Tibial nerve (tissue), 4 donors: ENCODE measurements around the gene FBN2. TPM values are rescaled to one million over a fixed set of nuclear protein-coding genes. Genes with fewer than 3 reads are reported as not detected.

ENCODE experiments used
- DNase-seq, 2 donors: peaks; one replicate each; pipeline ENCODE4 v3.0.0-alpha.2; 2019; ENCODE audit warnings: low spot score in 2 of 2
- H3K27ac ChIP-seq, 4 donors: fragments of 200-600 bp; sonication (generic) in 3 of 4; one replicate each; pipeline ENCODE4 v1.5.1; 2017 to 2019; ENCODE audit warnings: mild to moderate bottlenecking in 1 of 4
- H3K27me3 ChIP-seq, 2 donors: fragments of 200-600 bp; sonication (generic) in 1 of 2; one replicate each; pipeline versions ENCODE4 v1.5.1 to v1.6.0; 2017 to 2019
- H3K36me3 ChIP-seq, 3 donors: fragments of 200-600 bp; sonication (generic); one replicate each; pipeline ENCODE4 v1.5.1; 2018 to 2019
- H3K4me1 ChIP-seq, 4 donors: fragments of 200-600 bp; sonication (generic) in 3 of 4; one replicate each; pipeline ENCODE4 v1.5.1; 2017 to 2019
- H3K4me3 ChIP-seq, 4 donors: fragments of 200-600 bp; sonication (generic) in 3 of 4; one replicate each; pipeline ENCODE4 v1.5.1; 2017 to 2019; ENCODE audit warnings: mild to moderate bottlenecking in 1 of 4, moderate library complexity in 1 of 4
- H3K9me3 ChIP-seq, 4 donors: fragments of 200-600 bp; sonication (generic) in 3 of 4; one replicate each; pipeline ENCODE4 v1.5.1; 2017 to 2019
- EP300 ChIP-seq, 2 donors: sonication (generic); formaldehyde crosslinking; IDR thresholded peaks; one replicate each; pipeline ENCODE4 v1.6.1; 2017; ENCODE audit warnings: antibody characterized with exemption in 2 of 2, mild to moderate bottlenecking in 1 of 2
- POLR2A ChIP-seq, 2 donors: fragments of 450-650 bp; IDR thresholded peaks; one replicate each; pipeline ENCODE4 v1.6.1; 2017; ENCODE audit warnings: antibody characterized with exemption in 2 of 2, mild to moderate bottlenecking in 2 of 2, moderate library complexity in 2 of 2
- whole genome bisulfite sequencing, 2 donors: methylation state at CpG; one replicate each; pipeline ENCODE4 v1.1.5; 2018; 5-methylcytosine and 5-hydroxymethylcytosine counted together
- total RNA-seq, 4 donors: library from RNA; depleted of rRNA; stranded (reverse); fragments of >200 nt; gene quantifications; one replicate each; pipeline ENCODE4 v1.1.0, GENCODE V29; 2016
- TF ChIP-seq, protein P1 (sequence below), 5 experiments: fragments of 200-600 bp in 3 of 5; fragments of 450-650 bp in 2 of 5; sonication (generic) in 3 of 5; IDR thresholded peaks; one replicate each; pipeline ENCODE4 v1.5.1; 2016 to 2019; ENCODE audit warnings: antibody characterized with exemption in 5 of 5, mild to moderate bottlenecking in 3 of 5, moderate library complexity in 2 of 5

The FBN2 gene
- total RNA-seq, 4 donors from 2014 or later: 1.2 to 6.3 (median 3.6) TPM

DNA sequence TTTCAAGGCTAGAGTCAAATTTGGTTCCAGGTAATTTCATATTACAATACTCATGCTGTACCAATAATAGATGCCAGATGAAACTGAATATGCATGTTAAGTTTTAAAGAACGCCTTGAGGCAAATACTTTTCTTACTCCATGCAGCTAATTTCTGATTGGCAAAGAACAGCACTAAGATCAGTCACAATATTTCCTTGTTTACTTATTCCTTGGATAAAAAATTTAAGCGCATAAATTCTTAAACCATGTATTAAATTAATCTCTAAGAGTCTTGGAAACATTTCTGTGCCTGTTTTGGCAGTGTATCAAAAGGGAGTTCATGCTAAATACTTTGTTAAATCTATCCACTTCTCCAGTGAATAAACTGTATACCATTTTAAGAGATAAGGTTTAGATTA is 281.0 kb downstream of the FBN2 start:
- Histone ChIP-seq H3K27me3 (no peaks in the 10 kb centered on the region), H3K36me3 (no peaks in the 10 kb centered on the region), H3K4me3 (no peak overlapping the region), H3K4me1 (peaks cover 0 to 4% (median 0%) of the 10 kb centered on the region in 4 donors), H3K9me3 (no peaks in the 10 kb centered on the region), H3K27ac (no peak overlapping the region)
- WGBS, 2 donors: 59 to 62% methylated on average over 2 of the region's 2 CpGs
- TF ChIP-seq POLR2A (IDR thresholded peaks at IDR 0.05) (no peak), EP300 (IDR thresholded peaks at IDR 0.05) (no peak)
- TF ChIP-seq, protein P1, sequence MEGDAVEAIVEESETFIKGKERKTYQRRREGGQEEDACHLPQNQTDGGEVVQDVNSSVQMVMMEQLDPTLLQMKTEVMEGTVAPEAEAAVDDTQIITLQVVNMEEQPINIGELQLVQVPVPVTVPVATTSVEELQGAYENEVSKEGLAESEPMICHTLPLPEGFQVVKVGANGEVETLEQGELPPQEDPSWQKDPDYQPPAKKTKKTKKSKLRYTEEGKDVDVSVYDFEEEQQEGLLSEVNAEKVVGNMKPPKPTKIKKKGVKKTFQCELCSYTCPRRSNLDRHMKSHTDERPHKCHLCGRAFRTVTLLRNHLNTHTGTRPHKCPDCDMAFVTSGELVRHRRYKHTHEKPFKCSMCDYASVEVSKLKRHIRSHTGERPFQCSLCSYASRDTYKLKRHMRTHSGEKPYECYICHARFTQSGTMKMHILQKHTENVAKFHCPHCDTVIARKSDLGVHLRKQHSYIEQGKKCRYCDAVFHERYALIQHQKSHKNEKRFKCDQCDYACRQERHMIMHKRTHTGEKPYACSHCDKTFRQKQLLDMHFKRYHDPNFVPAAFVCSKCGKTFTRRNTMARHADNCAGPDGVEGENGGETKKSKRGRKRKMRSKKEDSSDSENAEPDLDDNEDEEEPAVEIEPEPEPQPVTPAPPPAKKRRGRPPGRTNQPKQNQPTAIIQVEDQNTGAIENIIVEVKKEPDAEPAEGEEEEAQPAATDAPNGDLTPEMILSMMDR (IDR thresholded peaks at IDR 0.05): no peak
- DNase-seq: no peak

DNA sequence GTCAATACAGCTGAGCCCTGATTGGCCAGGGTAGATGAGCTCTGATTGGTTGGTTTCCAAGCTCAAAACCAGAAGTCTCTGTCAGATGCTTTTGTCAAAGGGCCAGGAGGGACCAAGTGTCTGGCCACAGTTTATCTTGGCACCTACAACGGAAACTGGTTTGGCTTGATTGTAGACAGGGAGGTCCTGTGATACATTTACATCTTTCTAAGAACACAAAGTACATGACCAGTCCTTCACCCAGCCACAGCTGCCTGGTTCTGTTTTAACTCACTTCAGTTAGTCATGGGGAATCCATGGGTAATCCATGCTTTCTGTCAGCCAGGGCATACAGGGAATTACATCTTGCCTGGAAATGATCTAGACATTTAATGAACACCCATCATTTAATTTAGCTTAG is 283.3 kb downstream of the FBN2 start:
- DNase-seq: no peak
- Histone ChIP-seq H3K4me3 (no peak overlapping the region), H3K27me3 (no peaks in the 10 kb centered on the region), H3K9me3 (no peaks in the 10 kb centered on the region), H3K4me1 (peaks cover 0 to 4% (median 0%) of the 10 kb centered on the region in 4 donors), H3K27ac (no peak overlapping the region), H3K36me3 (no peaks in the 10 kb centered on the region)
- WGBS, 2 donors: 67 to 79% methylated on average over 1 of the region's 1 CpG
- no peak for TF ChIP-seq EP300 (IDR thresholded peaks at IDR 0.05)
- TF ChIP-seq, protein P1 (IDR thresholded peaks at IDR 0.05): no peak
- TF ChIP-seq POLR2A (IDR thresholded peaks at IDR 0.05): no peak

DNA sequence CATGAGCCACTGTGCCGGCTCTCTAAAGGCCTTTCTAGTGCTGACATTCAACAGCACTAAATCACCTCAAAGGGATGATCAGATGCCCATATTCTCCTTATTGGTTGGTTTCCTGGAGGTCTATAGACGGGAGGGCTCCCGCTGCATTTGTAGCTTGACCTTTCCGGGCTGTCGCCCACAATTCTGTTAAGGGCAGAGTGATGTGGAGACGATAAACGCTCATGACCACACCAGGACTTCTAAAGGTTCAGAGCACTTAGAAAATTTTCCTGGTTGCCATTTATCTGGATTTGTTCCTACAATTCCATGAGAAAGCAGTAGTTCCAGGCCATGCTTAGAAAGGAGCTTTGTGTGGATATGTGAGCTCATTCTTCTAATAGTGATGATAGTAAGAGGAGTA is 284.2 kb downstream of the FBN2 start:
- no peaks in the 10 kb centered on the region for H3K36me3 ChIP-seq
- H3K9me3 ChIP-seq: no peaks in the 10 kb centered on the region
- TF ChIP-seq POLR2A (IDR thresholded peaks at IDR 0.05) (no peak), EP300 (IDR thresholded peaks at IDR 0.05) (no peak)
- TF ChIP-seq, protein P1 (IDR thresholded peaks at IDR 0.05): no peak
- DNase-seq: no peak
- WGBS, 2 donors: 96% methylated on average over 7 of the region's 7 CpGs
- H3K27me3 ChIP-seq: no peaks in the 10 kb centered on the region
- H3K4me3 ChIP-seq: no peak overlapping the region
- H3K27ac ChIP-seq: no peak overlapping the region
- H3K4me1 ChIP-seq: peaks cover 0 to 4% (median 0%) of the 10 kb centered on the region in 4 donors

DNA sequence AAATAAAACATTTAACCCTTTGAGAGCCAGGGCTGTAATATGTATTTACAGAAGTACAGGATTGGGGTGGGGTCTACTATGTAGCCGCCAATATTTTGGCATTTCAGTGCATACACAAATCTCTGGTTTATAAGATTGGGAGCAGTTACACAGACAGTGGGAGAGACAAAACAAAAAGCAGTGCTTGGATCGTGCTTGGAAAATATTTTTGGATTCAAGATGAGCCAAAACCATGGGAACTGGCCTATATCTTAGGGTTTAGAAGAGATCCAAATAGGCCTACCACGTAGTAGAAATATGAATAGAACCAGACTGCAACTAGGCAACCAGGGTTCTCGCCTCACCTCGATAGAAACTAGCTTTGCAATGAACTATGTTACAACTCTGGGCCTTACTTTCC is 284.9 kb downstream of the FBN2 start:
- TF ChIP-seq EP300 (IDR thresholded peaks at IDR 0.05) (no peak), POLR2A (IDR thresholded peaks at IDR 0.05) (no peak)
- TF ChIP-seq, protein P1 (IDR thresholded peaks at IDR 0.05): no peak
- peaks cover 0 to 4% (median 0%) of the 10 kb centered on the region in 4 donors for H3K4me1 ChIP-seq
- WGBS, 2 donors: 67 to 71% methylated on average over 5 of the region's 5 CpGs

DNA sequence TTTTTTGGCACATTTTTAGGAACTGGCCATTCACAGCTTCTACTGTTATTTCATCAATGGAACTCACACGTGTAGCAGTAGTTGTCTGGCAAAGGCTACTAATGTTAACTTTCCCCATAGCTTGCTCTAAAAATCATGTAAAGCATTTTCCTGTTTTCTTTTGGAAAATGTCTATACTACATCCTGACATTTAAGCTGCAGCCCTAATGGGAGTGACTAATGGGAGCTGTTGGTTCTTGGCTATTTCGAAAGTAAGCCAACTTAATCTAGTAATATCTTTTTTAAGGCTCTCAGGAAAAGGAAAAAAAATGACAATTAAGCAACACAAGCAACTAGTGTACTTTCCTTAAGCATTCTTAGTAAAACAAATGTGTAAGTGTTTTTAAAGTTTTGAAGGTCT is 285.3 kb downstream of the FBN2 start:
- Histone ChIP-seq H3K4me1 (peaks cover 0 to 4% (median 0%) of the 10 kb centered on the region in 4 donors), H3K27me3 (no peaks in the 10 kb centered on the region), H3K4me3 (no peak overlapping the region), H3K9me3 (no peaks in the 10 kb centered on the region), H3K36me3 (no peaks in the 10 kb centered on the region), H3K27ac (no peak overlapping the region)
- 39 to 51% methylated on average over 2 of the region's 2 CpGs for WGBS, 2 donors
- TF ChIP-seq, protein P1 (IDR thresholded peaks at IDR 0.05): no peak
- no peak for TF ChIP-seq POLR2A (IDR thresholded peaks at IDR 0.05)
- DNase-seq: no peak

More for the DNA sequence above, 284.9 kb downstream of the FBN2 start:
- no peak overlapping the region for H3K4me3 ChIP-seq
- H3K9me3 ChIP-seq: no peaks in the 10 kb centered on the region
- H3K27ac ChIP-seq: no peak overlapping the region
- no peaks in the 10 kb centered on the region for H3K27me3 ChIP-seq
- DNase-seq: no peak
- H3K36me3 ChIP-seq: no peaks in the 10 kb centered on the region
